Measurements from ENCODE around the gene RNF32. TPM values are rescaled to one million over a fixed set of nuclear protein-coding genes. Genes with fewer than 3 reads are reported as not detected.

Gene RNF32
- total RNA-seq, 2 donors from 2014 or later, result 2.4 to 7.3 TPM

- no peak for DNase-seq (ENCODE audit: low spot score)
- Histone ChIP-seq H3K9me3 (no peaks in the 10 kb centered on the region), H3K27ac (no peak overlapping the region), H3K36me3 (no peaks in the 10 kb centered on the region), H3K4me1 (replicated peaks) (no peaks in the 10 kb centered on the region), H3K4me3 (no peak overlapping the region), H3K27me3 (replicated peaks; ENCODE audit: insufficient read depth) (no peaks in the 10 kb centered on the region)
- WGBS, result 68% methylated on average over 5 of the region's 5 CpGs
- TF ChIP-seq POLR2AphosphoS5 (IDR thresholded peaks at IDR 0.05), result no peak
- no peak for TF ChIP-seq POLR2A (IDR thresholded peaks at IDR 0.05)
- no peak for TF ChIP-seq CTCF (IDR thresholded peaks at IDR 0.05)
- intact Hi-C loops (cut with DNase I), result no loop called here
Observed at GRCh38 chr7:156606135-156606534, 34.4 kb upstream of the RNF32 start.

GRCh38 chr7:156606691-156607331 lies 33.8 kb upstream of the RNF32 start:
- 89% methylated on average over 12 of the region's 14 CpGs for WGBS
- H3K27me3 ChIP-seq (replicated peaks; ENCODE audit: insufficient read depth), result no peaks in the 10 kb centered on the region
- no peaks in the 10 kb centered on the region for H3K9me3 ChIP-seq
- H3K27ac ChIP-seq, result no peak overlapping the region
- DNase-seq (ENCODE audit: low spot score), result no peak
- intact Hi-C loops (cut with DNase I), result no loop called here
- TF ChIP-seq POLR2A (IDR thresholded peaks at IDR 0.05) (no peak), POLR2AphosphoS5 (IDR thresholded peaks at IDR 0.05) (no peak)
- no peaks in the 10 kb centered on the region for H3K36me3 ChIP-seq
- H3K4me3 ChIP-seq, result peak overlapping the region in 1 of 2 donors; percentile 26
- no peaks in the 10 kb centered on the region for H3K4me1 ChIP-seq (replicated peaks)

- Histone ChIP-seq H3K4me3 (peak overlapping the region; percentile 24 to 26), H3K4me1 (replicated peaks) (no peaks in the 10 kb centered on the region), H3K36me3 (no peaks in the 10 kb centered on the region), H3K27me3 (replicated peaks; ENCODE audit: insufficient read depth) (no peaks in the 10 kb centered on the region), H3K27ac (no peak overlapping the region), H3K9me3 (no peaks in the 10 kb centered on the region)
- WGBS, result 60% methylated on average over 84 of the region's 84 CpGs
- no peak for DNase-seq (ENCODE audit: low spot score)
- intact Hi-C loops (cut with DNase I), result no loop called here
- TF ChIP-seq CTCF (IDR thresholded peaks at IDR 0.05), result no peak
- no peak for TF ChIP-seq POLR2AphosphoS5 (IDR thresholded peaks at IDR 0.05)
- no peak for TF ChIP-seq POLR2A (IDR thresholded peaks at IDR 0.05)
Observed at GRCh38 chr7:156607332-156608172, 33.0 kb upstream of the RNF32 start.

GRCh38 chr7:156608173-156608478 lies 32.4 kb upstream of the RNF32 start:
- intact Hi-C loops (cut with DNase I), result no loop called here
- TF ChIP-seq CTCF (IDR thresholded peaks at IDR 0.05) (no peak), POLR2AphosphoS5 (IDR thresholded peaks at IDR 0.05) (no peak), POLR2A (IDR thresholded peaks at IDR 0.05) (no peak)
- no peak for DNase-seq (ENCODE audit: low spot score)
- no peaks in the 10 kb centered on the region for H3K27me3 ChIP-seq (replicated peaks; ENCODE audit: insufficient read depth)
- WGBS, result 50% methylated on average over 17 of the region's 17 CpGs
- no peak overlapping the region for H3K27ac ChIP-seq
- H3K4me1 ChIP-seq (replicated peaks), result no peaks in the 10 kb centered on the region
- H3K4me3 ChIP-seq, result peak overlapping the region; percentile 24 to 26
- H3K36me3 ChIP-seq, result no peaks in the 10 kb centered on the region
- H3K9me3 ChIP-seq, result no peaks in the 10 kb centered on the region

- Histone ChIP-seq H3K4me3 (no peak overlapping the region), H3K9me3 (no peaks in the 10 kb centered on the region), H3K4me1 (replicated peaks) (peaks cover 2% of the 10 kb centered on the region), H3K27me3 (replicated peaks; ENCODE audit: insufficient read depth) (no peaks in the 10 kb centered on the region), H3K27ac (no peak overlapping the region), H3K36me3 (no peaks in the 10 kb centered on the region)
- intact Hi-C loops (cut with DNase I), result no loop called here
- DNase-seq (ENCODE audit: low spot score), result no peak
- 53% methylated on average over 7 of the region's 7 CpGs for WGBS
- TF ChIP-seq CTCF (IDR thresholded peaks at IDR 0.05), result no peak
- TF ChIP-seq POLR2AphosphoS5 (IDR thresholded peaks at IDR 0.05), result no peak
- no peak for TF ChIP-seq POLR2A (IDR thresholded peaks at IDR 0.05)
Observed at GRCh38 chr7:156609010-156609877, 31.3 kb upstream of the RNF32 start.
